H9 (cell line): ENCODE measurements around the gene MYO7A. TPM values are rescaled to one million over a fixed set of nuclear protein-coding genes. Genes with fewer than 3 reads are reported as not detected.

ENCODE experiments used
- DNase-seq: peaks from one replicate; pipeline ENCODE4 v3.0.0-alpha.2; 2017
- H2AFZ ChIP-seq: one replicate; pipeline ENCODE4 v1.6.1; 2013; ENCODE audit warnings: mild to moderate bottlenecking, low read length, control low read depth, moderate library complexity
- H2AK5ac ChIP-seq: 2 replicates; pipeline ENCODE4 v1.6.1; 2013; ENCODE audit warnings: low read length, control low read depth, mixed read lengths; ENCODE audit not compliant: insufficient read length
- H2BK120ac ChIP-seq: one replicate; pipeline ENCODE4 v1.6.1; 2013; ENCODE audit warnings: low read depth, mild to moderate bottlenecking, low read length, control low read depth, inconsistent platforms; ENCODE audit not compliant: poor library complexity, severe bottlenecking
- H2BK12ac ChIP-seq: 2 replicates; pipeline ENCODE4 v1.6.1; 2013; ENCODE audit warnings: low read length, control low read depth, mixed read lengths, low read depth; ENCODE audit not compliant: insufficient read length
- H2BK15ac ChIP-seq: 2 replicates; pipeline ENCODE4 v1.6.1; 2013; ENCODE audit warnings: low read depth, low read length, control low read depth
- H2BK20ac ChIP-seq: one replicate; pipeline ENCODE4 v1.6.1; 2013; ENCODE audit warnings: low read depth, mild to moderate bottlenecking, low read length, control low read depth, inconsistent platforms; ENCODE audit not compliant: poor library complexity, severe bottlenecking
- H2BK5ac ChIP-seq: 2 replicates; pipeline ENCODE4 v1.6.1; 2013; ENCODE audit warnings: low read length, control low read depth, mixed read lengths; ENCODE audit not compliant: insufficient read length
- H3K14ac ChIP-seq: 2 replicates; pipeline ENCODE4 v1.6.1; 2013; ENCODE audit warnings: low read length, control low read depth; ENCODE audit not compliant: insufficient read depth
- H3K18ac ChIP-seq: 2 replicates; pipeline ENCODE4 v1.6.1; 2013; ENCODE audit warnings: low read depth, mild to moderate bottlenecking, mixed read lengths, low read length, control low read depth; ENCODE audit not compliant: insufficient read length
- H3K23ac ChIP-seq: 2 replicates; pipeline ENCODE4 v1.6.1; 2013; ENCODE audit warnings: low read length, control low read depth, mixed read lengths, low read depth; ENCODE audit not compliant: insufficient read length
- H3K23me2 ChIP-seq: 2 replicates; pipeline ENCODE4 v1.6.1; 2013; ENCODE audit warnings: low read depth, mild to moderate bottlenecking, mixed read lengths, low read length, control low read depth; ENCODE audit not compliant: insufficient read length, poor library complexity, severe bottlenecking
- H3K27ac ChIP-seq: 2 replicates; pipeline ENCODE4 v1.5.1; 2013; ENCODE audit warnings: low read length, control low read depth, mixed read lengths, low read depth; ENCODE audit not compliant: insufficient read length
- H3K27me3 ChIP-seq: 2 replicates; pipeline ENCODE4 v1.6.1; 2013; ENCODE audit warnings: low read length, control low read depth, inconsistent platforms; ENCODE audit not compliant: insufficient read depth
- H3K4ac ChIP-seq: 2 replicates; pipeline ENCODE4 v1.6.1; 2013; ENCODE audit warnings: low read depth, mild to moderate bottlenecking, control low read depth, inconsistent platforms, low read length, moderate library complexity
- H3K4me1 ChIP-seq: 2 replicates; pipeline ENCODE4 v1.6.1; 2013; ENCODE audit warnings: low read length, control low read depth, inconsistent platforms; ENCODE audit not compliant: insufficient read depth
- H3K4me2 ChIP-seq: 2 replicates; pipeline ENCODE4 v1.6.1; 2013; ENCODE audit warnings: low read length, control low read depth, mixed read lengths; ENCODE audit not compliant: insufficient read length, insufficient read depth
- H3K56ac ChIP-seq: 2 replicates; pipeline ENCODE4 v1.6.1; 2013; ENCODE audit warnings: low read depth, mild to moderate bottlenecking, mixed read lengths, low read length, control low read depth; ENCODE audit not compliant: insufficient read length
- H3K79me1 ChIP-seq: 2 replicates; pipeline ENCODE4 v1.6.1; 2013; ENCODE audit warnings: low read depth, mild to moderate bottlenecking, moderate library complexity, low read length, control low read depth, inconsistent platforms; ENCODE audit not compliant: insufficient read depth, poor library complexity, severe bottlenecking
- H3K79me2 ChIP-seq: 2 replicates; pipeline ENCODE4 v1.6.1; 2013; ENCODE audit warnings: low read length, control low read depth, inconsistent platforms; ENCODE audit not compliant: insufficient read depth
- H3K9ac ChIP-seq: 2 replicates; pipeline ENCODE4 v1.6.1; 2013; ENCODE audit warnings: low read length, control low read depth, mixed read lengths; ENCODE audit not compliant: insufficient read length; ENCODE audit errors: extremely low read depth
- H3K9me3 ChIP-seq: one replicate; pipeline ENCODE4 v1.6.1; 2013; ENCODE audit warnings: low read depth, low read length, inconsistent platforms; ENCODE audit not compliant: control insufficient read depth
- H3T11ph ChIP-seq: one replicate; pipeline ENCODE4 v1.6.1; 2013; ENCODE audit warnings: mild to moderate bottlenecking, low read length, control low read depth, inconsistent platforms
- H4K20me1 ChIP-seq: one replicate; pipeline ENCODE4 v1.6.1; 2013; ENCODE audit not compliant: control insufficient read depth, insufficient read length, insufficient read depth
- H4K5ac ChIP-seq: 2 replicates; pipeline ENCODE4 v1.6.1; 2013; ENCODE audit warnings: low read depth, mild to moderate bottlenecking, mixed read lengths, low read length, control low read depth; ENCODE audit not compliant: insufficient read length
- H4K8ac ChIP-seq: replicated peaks from 2 replicates; pipeline ENCODE4 v1.6.1; 2013; ENCODE audit warnings: low read length, control low read depth, mixed read lengths, low read depth; ENCODE audit not compliant: insufficient read length
- H4K91ac ChIP-seq: 2 replicates; pipeline ENCODE4 v1.6.1; 2013; ENCODE audit warnings: low read depth, mild to moderate bottlenecking, moderate library complexity, mixed read lengths, low read length, control low read depth; ENCODE audit not compliant: insufficient read length
- H3K27ac Mint-ChIP-seq, 3 experiments: 2 replicates in 2 of 3; 3 replicates in 1 of 3; pipeline ENCODE4 v1.8.0; 2020 to 2021; ENCODE audit warnings: mixed read lengths in 3 of 3, mild to moderate bottlenecking in 1 of 3, moderate library complexity in 1 of 3
- H3K27me3 Mint-ChIP-seq: 2 replicates; pipeline ENCODE4 v1.8.0; 2021; ENCODE audit warnings: low read depth, mild to moderate bottlenecking, moderate library complexity, mixed read lengths
- H3K36me3 Mint-ChIP-seq, 3 experiments: 2 replicates in 2 of 3; 3 replicates in 1 of 3; pipeline ENCODE4 v1.8.0; 2020 to 2021; ENCODE audit warnings: low read depth in 3 of 3, mixed read lengths in 3 of 3; ENCODE audit not compliant: insufficient read depth in 1 of 3
- H3K4me1 Mint-ChIP-seq, 2 experiments: 2 replicates each; pipeline ENCODE4 v1.8.0; 2020; ENCODE audit warnings: mixed read lengths in 2 of 2
- H3K4me3 Mint-ChIP-seq, 2 experiments: 2 replicates in 1 of 2; 3 replicates in 1 of 2; pipeline ENCODE4 v1.8.0; 2020 to 2021; ENCODE audit warnings: mild to moderate bottlenecking in 2 of 2, mixed read lengths in 2 of 2, moderate library complexity in 1 of 2
- H3K9me3 Mint-ChIP-seq, 2 experiments: 2 replicates in 1 of 2; 3 replicates in 1 of 2; pipeline ENCODE4 v1.8.0; 2020; ENCODE audit warnings: mild to moderate bottlenecking in 2 of 2, mixed read lengths in 2 of 2, moderate library complexity in 1 of 2
- CTCF ChIP-seq: fragments of 200-600 bp; sonication (generic); conservative IDR thresholded peaks from 3 replicates; pipeline ENCODE4 v1.8.0; 2021; ENCODE audit warnings: antibody characterized with exemption, mild to moderate bottlenecking
- WGBS: extraction: QIAGEN DNeasy Blood & Tissue Kit; methylation state at CpG from one replicate; pipeline ENCODE4 v1.1.7; 2013; ENCODE audit warnings: missing lambda C conversion rate, low lambda C conversion rate, mixed read lengths; ENCODE audit not compliant: insufficient read length; ENCODE audit errors: extremely low coverage; 5-methylcytosine and 5-hydroxymethylcytosine counted together
- total RNA-seq: library from RNA; stranded (reverse); gene quantifications from 2 replicates; pipeline ENCODE4 v1.2.1, GENCODE V29; 2021

MYO7A gene
- total RNA-seq, 1 experiment from 2014 or later: 1.6 TPM

- Histone ChIP-seq H3T11ph (no peak overlapping the region), H3K4me2 (no peak overlapping the region), H2BK20ac (no peak overlapping the region), H3K4me1 (no peaks in the 10 kb centered on the region), H3K23ac (no peak overlapping the region), H2AK5ac (no peak overlapping the region), H3K27ac (no peak overlapping the region), H3K79me2 (no peaks in the 10 kb centered on the region), H3K23me2 (peaks cover 6% of the 10 kb centered on the region), H2BK5ac (no peak overlapping the region), H4K91ac (no peak overlapping the region), H2BK120ac (no peak overlapping the region), H3K79me1 (no peaks in the 10 kb centered on the region), H4K20me1 (no peaks in the 10 kb centered on the region), H4K8ac (no peak overlapping the region), H3K9ac (no peak overlapping the region), H3K9me3 (no peaks in the 10 kb centered on the region), H3K18ac (no peak overlapping the region), H2AFZ (no peak overlapping the region), H2BK12ac (no peak overlapping the region), H2BK15ac (no peak overlapping the region), H3K14ac (no peak overlapping the region), H3K27me3 (no peaks in the 10 kb centered on the region), H3K4ac (no peak overlapping the region), H3K56ac (no peak overlapping the region), H4K5ac (no peak overlapping the region)
- H3K4me3 Mint-ChIP-seq: no peak overlapping the region
- H3K36me3 Mint-ChIP-seq: peaks cover 3 to 10% (median 6%) of the 10 kb centered on the region in 3 experiments; a peak in 6 of 7 replicates
- no peaks in the 10 kb centered on the region for H3K9me3 Mint-ChIP-seq
- H3K27ac Mint-ChIP-seq: no peak overlapping the region
- WGBS: no CpG with 5 or more reads among the region's 7 CpGs
- peaks cover 10 to 12% of the 10 kb centered on the region in 2 experiments for H3K4me1 Mint-ChIP-seq
- no peak for DNase-seq
- no peak for TF ChIP-seq CTCF
- peaks cover 3% of the 10 kb centered on the region; the same call in 1 of the 2 replicates for H3K27me3 Mint-ChIP-seq
Observed at GRCh38 chr11:77122576-77123212, 5.4 kb upstream of the MYO7A start.
